Left ventricle myocardium superior (tissue), 1 donor: ENCODE measurements around the gene RPL7A. TPM values are rescaled to one million over a fixed set of nuclear protein-coding genes. Genes with fewer than 3 reads are reported as not detected.

Source experiments
- ATAC-seq: fragments of 200-7000 bp; cut with Tn5 transposase; one replicate; pipeline ENCODE4 v1.9.1; 2020; ENCODE audit warnings: mild to moderate bottlenecking, moderate library complexity
- DNase-seq: peaks from one replicate; pipeline ENCODE4 v3.0.0-alpha.2; 2020
- intact Hi-C: fragments of 100-400 bp; cut with micrococcal nuclease; formaldehyde crosslinking; loops from one replicate; pipeline ENCODE4 v1.11.0; 2022
- total RNA-seq: library from RNA; stranded (reverse); fragmentation: NEBNext Ultra II Directional; extraction: Animal tissue kit (Norgen Biotek cat#: 25700); gene quantifications from one replicate; pipeline ENCODE4 v1.2.1, GENCODE V29; 2021
- donor health status: DM: no; HTN: yes; CAD: no; lungs with severe emphysema.

Gene RPL7A
- total RNA-seq, 1 donor from 2014 or later, result 898 TPM

GRCh38 chr9:133400292-133400691 lies 52.3 kb downstream of the RPL7A start:
- ATAC-seq, result no peak
- no peak for DNase-seq
- intact Hi-C loops, result loop anchor here (10.0 kb wide), 2 partner anchors 85 to 325 kb away; no protein-coding TSS in a partner anchor

Other genes with a start within 250 kb of the RPL7A start
- gene RALGDS, start 227.0 kb upstream of the RPL7A start, total RNA-seq, result 33.1 TPM
- 6.2 TPM for gene GBGT1, start 184.3 kb upstream of the RPL7A start, total RNA-seq
- not detected for gene OBP2B, start 139.0 kb upstream of the RPL7A start, total RNA-seq
- 1.7 TPM for gene ABO, start 73.0 kb upstream of the RPL7A start, total RNA-seq
- gene SURF6, start 12.0 kb upstream of the RPL7A start, total RNA-seq, result 11.9 TPM
- gene MED22, start 87 bp upstream of the RPL7A start, total RNA-seq, result 21.5 TPM
- 64.3 TPM for gene SURF1, start 8.3 kb downstream of the RPL7A start, total RNA-seq
- gene SURF2, start 8.3 kb downstream of the RPL7A start, total RNA-seq, result 14.5 TPM
- 66.5 TPM for gene SURF4, start 27.8 kb downstream of the RPL7A start, total RNA-seq
- gene STKLD1, start 28.1 kb downstream of the RPL7A start, total RNA-seq, result 0.17 TPM
- gene REXO4, start 69.8 kb downstream of the RPL7A start, total RNA-seq, result 18.7 TPM
- gene ADAMTS13, start 74.1 kb downstream of the RPL7A start, total RNA-seq, result 3.1 TPM
- 11.8 TPM for gene CACFD1, start 111.8 kb downstream of the RPL7A start, total RNA-seq
- 2.4 TPM for gene SLC2A6, start 130.9 kb downstream of the RPL7A start, total RNA-seq
- not detected for gene MYMK, start 176.7 kb downstream of the RPL7A start, total RNA-seq
- gene ADAMTSL2, start 186.5 kb downstream of the RPL7A start, total RNA-seq, result 5.1 TPM